GM18505 (cell line): Measurements from ENCODE around the gene ACOX3.

Experiments
- ATAC-seq: cut with Tn5 transposase; IDR thresholded peaks from one replicate; pipeline ENCODE4 v1.9.1; 2021; ENCODE audit not compliant: unreplicated experiment
- POLR2A ChIP-seq: IDR thresholded peaks from 4 replicates; pipeline ENCODE4 v1.6.1; 2011; ENCODE audit warnings: borderline replicate concordance; ENCODE audit not compliant: insufficient read depth, insufficient read length; ENCODE audit errors: extremely low read depth

ACOX3 gene

DNA sequence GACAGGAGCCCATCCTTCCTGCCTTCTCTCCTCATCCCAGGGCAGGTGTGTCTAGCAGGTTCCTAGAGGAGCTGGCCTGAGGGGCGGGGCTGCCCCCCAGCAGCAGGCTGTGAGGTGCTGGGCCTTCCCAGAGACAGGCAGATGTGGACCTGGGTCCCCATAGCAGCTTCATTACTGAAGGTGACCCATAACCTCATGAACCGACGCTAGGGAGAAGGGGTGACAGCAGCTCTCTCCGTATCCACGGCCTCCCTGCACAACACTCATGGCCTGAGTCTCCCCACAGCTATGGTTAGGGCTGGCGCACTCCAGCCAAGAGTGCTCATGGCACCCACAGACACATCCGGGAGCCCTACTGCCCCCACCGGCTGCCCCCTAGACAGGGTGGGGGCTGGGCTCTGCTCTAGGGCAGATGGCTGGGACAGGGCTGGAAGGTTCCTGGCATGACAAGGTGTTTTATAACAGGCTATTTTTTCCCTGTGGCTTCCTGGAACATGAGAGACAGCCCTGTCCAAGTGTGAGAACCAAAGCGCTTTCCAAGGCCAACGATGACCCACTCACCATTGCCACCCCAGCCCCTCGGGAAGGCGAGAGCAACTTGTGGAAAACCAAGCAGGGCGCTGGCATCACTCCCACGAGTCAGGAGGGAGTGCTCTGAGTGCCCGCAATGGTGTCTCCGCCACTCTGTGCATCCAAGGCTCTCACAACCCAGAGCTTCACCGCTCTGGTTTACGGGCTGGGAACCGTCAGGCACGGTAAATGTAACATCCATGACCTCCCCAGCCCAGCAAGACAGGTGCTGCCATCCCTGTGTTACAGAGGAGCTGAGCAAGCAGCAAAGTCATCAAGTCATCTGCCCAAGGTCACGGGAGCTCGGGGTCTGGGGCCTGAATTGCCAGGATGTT is 59.8 kb downstream of the ACOX3 start:
- no peak for TF ChIP-seq POLR2A
- ATAC-seq, result no peak

DNA sequence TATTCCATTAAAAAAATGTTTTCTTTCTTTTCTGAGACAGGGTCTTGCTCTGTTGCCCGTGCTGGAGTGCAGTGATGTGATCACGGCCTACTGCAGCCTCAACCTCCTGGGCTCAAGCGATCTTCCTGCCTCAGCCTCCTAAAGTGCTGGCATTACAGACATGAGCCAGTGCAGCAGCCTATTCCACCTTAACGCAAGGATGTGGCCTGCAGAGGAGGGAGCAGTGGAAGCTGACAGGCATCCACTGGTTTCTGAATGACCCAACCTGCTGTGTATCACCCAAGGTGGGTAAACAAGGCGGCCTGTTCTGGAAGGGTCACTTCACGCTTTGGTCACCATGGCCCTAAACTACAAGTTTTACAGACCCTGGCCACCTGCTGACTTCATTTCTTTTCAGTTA is 60.8 kb downstream of the ACOX3 start:
- ATAC-seq, result no peak
- TF ChIP-seq POLR2A, result no peak

DNA sequence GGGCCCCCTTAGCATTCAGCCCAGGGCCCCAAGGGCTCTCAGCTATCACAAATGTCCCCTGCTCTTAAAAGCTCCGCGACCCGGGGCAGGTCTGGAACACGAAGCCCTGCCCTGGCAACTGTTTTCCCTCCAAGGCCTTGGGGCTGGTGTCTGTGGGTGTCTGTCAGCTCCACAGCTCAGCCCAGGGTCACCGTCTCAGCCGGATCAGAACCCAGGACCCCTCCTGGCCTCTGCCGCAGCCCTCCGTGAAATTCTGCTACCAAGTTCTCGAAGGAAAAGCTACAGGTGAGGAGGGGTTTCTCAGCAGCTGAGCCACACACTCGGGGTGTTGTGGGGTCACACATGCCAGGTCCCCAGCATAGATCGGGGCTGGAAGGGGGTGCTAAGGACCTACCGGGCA is 61.2 kb downstream of the ACOX3 start:
- no peak for ATAC-seq
- TF ChIP-seq POLR2A, result no peak

DNA sequence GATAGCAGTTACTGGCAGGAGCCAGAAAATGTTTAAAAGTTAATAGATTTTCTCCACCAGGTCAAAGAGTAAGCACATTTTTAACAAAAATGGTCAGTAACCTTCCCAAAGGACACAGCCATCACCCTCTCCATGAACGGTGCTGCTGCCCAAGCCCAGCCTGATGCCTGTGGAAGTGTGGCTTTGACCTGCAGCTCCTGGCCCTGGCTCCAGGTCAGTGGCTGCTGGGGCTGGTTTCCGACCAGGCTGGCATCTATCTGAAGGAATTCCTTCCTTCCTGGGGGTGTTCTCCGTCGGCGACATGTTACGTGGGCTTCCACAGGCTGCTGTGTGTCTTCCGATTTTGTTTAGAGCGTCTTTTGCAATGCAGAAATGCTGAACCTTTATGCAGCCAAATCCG is 61.7 kb downstream of the ACOX3 start:
- TF ChIP-seq POLR2A, result no peak
- ATAC-seq, result no peak

DNA sequence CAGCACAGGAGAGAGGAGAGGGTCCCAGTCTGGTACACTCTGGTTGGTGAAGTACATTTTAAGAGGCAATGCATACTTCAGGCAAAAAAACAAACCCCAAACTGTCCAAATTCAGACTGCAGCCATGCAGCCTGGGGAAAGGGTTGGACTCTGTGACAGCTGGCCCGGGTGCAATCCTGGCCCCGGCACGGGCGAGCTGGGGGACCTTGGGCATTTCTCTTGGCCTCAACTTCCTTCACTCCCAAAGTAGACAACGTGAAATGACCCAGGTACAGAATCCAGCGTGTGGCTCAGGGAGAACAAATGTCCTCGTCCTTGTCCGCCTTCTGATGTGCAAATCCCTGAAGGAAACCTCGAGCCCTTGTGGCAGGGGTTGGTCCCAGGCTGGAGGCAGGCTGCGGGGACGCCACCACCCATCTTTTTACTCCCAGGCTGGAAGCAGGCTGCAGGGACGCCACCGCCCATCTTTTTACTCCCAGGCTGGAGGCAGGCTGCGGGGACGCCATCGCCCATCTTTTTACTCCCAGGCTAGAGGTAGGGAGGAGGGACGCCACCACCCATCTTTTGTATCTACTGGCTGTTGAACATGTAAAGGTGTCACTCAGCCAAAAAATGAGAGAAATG is 62.3 kb downstream of the ACOX3 start:
- TF ChIP-seq POLR2A, result no peak
- no peak for ATAC-seq

DNA sequence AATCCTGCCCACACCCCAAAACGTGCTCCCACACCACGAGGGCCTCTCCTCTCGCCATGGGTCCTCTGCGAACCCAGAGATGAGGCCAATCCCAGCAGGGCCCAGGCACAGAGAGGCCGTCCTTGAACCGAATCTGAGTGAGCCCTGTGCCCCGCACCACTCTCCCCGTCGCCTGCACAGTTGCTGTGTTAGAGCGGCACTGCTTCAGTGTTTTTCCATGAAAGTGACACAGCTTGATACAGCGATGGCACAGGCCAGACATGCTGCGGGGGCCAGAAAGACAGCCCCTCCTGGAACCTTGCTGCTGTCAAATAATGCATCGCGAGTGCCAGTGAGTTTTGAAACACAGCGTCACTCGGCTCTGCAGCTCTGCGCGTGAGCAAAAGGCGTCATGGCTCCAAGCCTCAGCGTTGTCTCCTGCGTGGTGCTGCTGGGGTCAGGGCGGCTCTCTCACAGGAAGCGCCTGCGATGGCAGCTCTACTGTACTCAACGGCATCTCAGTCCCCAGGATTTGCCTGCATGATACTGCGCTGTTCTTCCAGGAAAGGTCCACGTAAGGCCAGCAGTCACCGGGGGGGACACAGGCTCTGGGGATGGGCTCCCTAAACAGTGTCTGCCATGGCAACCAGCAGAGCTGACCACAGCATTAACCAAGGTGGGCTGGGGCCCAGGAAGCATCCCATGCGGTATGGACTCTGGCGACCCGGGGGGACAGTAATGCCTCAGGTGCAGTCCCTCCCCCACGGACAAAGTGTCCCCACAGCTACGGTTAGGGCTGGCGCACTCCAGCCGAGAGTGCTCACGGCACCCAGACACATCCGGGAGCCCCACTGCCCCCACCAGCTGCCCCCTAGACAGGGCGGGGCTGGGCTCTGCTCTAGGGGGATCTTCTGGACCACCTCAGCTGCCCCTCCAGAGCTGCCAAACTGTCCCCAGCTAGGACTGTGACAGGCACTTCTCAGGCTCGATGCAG is 63.1 kb downstream of the ACOX3 start:
- no peak for ATAC-seq

DNA sequence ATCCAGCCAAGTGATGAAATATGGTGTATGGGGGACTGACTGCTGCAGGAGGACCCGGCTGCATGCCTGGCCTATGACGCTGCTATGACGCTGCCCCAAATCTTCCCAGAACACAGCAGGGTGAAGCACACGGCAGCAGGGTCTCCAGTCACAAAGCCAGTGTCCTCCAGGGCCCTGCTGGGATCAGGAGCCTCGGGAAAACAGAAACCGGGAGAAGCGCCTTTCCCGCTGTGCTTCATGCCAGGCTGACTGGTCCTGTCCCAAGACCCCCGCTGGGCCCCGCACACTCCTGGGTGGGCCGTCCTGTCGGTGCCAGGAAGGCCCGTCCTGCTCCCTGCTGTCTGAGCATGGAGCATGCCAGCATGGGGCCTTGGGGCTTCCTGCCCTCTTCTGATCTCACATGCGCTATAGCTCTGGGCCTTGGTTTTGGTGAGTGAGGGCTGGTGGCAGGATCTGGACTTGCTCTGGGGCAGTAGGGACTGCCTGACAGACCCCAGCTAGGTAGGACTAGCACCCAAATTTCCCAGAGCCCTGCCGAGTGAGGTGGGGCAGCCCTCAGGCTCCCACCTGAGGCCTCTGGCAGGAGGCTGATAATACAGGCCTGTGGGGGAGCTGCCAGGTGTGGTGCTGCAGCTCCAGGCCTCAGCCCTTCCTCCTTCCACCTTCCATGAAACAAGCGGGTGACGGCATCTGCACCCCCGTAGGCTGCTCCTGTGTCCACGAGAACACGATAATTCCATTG is 64.0 kb downstream of the ACOX3 start:
- TF ChIP-seq POLR2A, result no peak
- ATAC-seq, result no peak

More for the DNA sequence above, 63.1 kb downstream of the ACOX3 start:
- no peak for TF ChIP-seq POLR2A

DNA sequence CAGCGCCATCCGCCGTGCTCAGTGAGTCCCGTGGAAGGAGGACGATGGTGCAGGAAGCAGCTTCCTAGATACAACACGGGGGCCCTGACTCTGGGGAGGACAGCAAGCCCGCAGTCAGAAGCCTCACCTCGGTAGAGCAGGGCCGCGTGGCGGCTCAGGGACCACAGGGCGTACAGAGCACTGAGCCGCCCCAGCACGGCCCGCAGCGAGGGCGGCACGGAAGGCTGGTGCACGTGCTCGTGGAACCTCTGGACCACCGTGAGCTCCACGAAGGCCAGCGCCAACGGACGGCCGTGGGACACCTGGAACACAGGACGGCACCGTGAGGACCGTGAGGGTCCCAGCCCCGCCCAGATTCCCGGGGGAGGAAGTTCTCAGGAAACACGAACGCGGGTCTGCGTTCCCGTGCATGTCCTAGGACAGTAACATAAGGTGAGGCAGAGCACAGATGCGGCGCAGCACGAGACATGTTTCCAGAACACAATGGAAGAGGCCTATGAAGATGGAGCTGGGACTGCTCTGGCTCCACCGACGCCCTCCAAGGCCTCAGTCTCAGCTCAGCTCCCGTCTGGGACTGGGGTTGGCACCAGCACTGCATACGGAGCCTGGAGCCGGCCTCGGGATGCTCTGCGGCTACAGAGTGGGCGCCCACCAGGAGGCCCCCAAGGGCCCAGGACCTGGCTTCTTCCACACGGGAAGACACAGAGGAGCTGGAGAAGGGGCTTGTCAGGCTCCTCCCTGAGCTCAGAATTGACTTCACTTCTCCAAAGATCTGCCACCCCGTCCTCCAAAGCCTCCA is 65.5 kb downstream of the ACOX3 start:
- no peak for ATAC-seq
- no peak for TF ChIP-seq POLR2A

DNA sequence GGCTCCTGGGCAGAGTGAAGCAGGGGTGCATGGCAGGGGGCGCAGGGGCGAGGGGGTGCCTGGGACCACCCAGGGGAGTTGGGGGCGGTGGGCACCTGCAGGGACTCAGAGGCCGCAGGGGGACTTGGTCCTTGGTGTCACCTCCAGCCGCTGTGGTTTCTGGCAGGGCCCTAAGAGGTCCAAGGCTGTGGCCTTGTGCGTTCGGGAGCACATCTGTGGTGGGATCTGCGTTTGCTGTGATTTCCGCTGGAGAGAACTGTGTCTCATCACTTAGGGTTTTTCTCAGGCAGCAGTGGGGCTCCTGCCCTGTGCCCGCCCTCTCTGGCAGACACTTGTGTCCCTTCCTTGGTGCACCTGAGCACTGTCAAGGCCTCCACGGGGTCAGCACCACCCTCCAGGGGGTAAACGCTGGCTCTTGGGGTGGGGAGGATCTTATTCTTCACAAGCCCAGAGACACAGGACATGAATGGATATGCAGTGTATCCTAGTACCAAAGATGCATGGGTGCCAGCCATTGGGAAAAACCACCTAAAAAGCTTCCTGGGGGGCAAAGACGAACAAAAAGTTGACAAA is 66.5 kb downstream of the ACOX3 start:
- TF ChIP-seq POLR2A, result no peak
- no peak for ATAC-seq

DNA sequence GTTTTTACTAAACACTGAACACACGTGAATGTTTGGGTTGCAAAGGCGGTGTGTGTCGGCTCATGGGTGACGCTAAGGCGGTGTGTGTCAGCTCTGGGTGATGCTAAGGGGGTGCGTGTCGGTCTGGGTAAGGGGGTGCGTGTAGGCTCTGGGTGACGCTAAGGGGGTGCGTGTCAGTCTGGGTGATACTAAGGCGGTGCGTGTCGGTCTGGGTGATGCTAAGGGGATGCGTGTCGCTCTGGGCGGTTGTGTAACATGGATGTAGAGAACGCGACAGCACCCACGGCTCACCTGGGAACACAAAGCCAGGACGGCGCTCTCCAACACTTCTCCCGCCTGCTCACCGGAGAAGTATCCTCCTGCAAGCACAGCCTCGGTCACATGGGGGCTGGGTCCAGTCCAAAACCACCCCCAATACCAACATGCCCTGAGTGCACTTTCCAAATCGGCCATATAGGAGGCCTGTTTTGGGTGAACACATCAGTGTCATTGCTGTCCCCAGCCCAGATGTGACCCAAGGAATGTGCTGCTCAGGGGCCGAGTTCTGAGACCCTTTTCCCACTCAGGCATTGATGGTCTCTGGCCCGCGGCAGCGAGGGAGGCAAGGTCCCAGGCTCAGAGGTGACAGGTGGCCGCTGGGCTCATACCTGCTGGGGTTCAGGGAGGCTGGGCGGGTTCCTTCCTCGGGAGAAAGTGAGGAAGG is 67.1 kb downstream of the ACOX3 start:
- ATAC-seq, result no peak
- no peak for TF ChIP-seq POLR2A

DNA sequence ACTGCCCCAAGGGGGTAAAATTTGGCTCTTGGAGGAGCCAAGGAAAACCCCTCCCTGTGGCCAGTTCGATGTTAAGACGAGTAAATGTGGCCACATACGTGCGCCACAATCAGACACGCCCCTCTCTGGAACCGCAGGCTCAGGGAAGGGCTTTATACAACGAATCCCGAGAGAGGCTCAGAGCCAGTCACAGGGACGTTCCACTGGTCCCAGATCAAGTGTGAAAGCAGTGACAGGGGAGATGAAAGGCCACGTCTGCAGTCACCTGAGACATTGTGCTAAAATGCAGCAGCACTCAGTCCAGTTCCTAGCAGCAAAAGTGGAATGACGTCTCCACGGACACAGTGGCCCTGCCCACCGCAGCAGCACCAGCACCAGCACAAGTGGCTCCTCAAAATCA is 68.0 kb downstream of the ACOX3 start:
- TF ChIP-seq POLR2A, result no peak
- no peak for ATAC-seq
